NCI-H526 treated with DMSO at 0.1 percent for 48 hours (cell line): ENCODE data around the gene SLC25A14.
A peak's percentile ranks its signal among the peaks of the same experiment; 100 is the strongest.

ENCODE experiments used
- DNase-seq: peaks from one replicate; lab custom pipeline; 2025; lab: John Stamatoyannopoulos, UW

Gene SLC25A14

GRCh38 chrX:130378024-130378669 is 38.4 kb downstream of the SLC25A14 start:
- DNase-seq, result no peak

GRCh38 chrX:130385520-130385919 is 45.8 kb downstream of the SLC25A14 start, which contains the start of gene GPR119:
TSS of gene GPR119 (minus strand) at chrX:130385674. CDS start at chrX:130385447, 227 bp downstream.
- DNase-seq, result no peak

- no peak for DNase-seq
Measured at GRCh38 chrX:130386408-130386808, 46.7 kb downstream of the SLC25A14 start.

GRCh38 chrX:130393451-130394074 is 53.8 kb downstream of the SLC25A14 start:
- peak; percentile 13 for DNase-seq

- DNase-seq, result no peak
Measured at GRCh38 chrX:130395341-130395740, 55.6 kb downstream of the SLC25A14 start.

GRCh38 chrX:130401415-130402207 is 61.9 kb downstream of the SLC25A14 start, which contains the start of gene RBMX2:
TSS of gene RBMX2 (plus strand) at chrX:130401987. CDS start at chrX:130402033, 46 bp downstream.
- peak; percentile 58 for DNase-seq

GRCh38 chrX:130402208-130402684 is 62.5 kb downstream of the SLC25A14 start:
- DNase-seq, result no peak

- no peak for DNase-seq
Measured at GRCh38 chrX:130413415-130413814, 73.7 kb downstream of the SLC25A14 start.

GRCh38 chrX:130414800-130415199 is 75.1 kb downstream of the SLC25A14 start:
- DNase-seq, result no peak

- DNase-seq, result no peak
Measured at GRCh38 chrX:130415201-130415600, 75.5 kb downstream of the SLC25A14 start.

GRCh38 chrX:130416785-130417184 is 77.1 kb downstream of the SLC25A14 start:
- no peak for DNase-seq

- no peak for DNase-seq
Measured at GRCh38 chrX:130418066-130418465, 78.3 kb downstream of the SLC25A14 start.

- no peak for DNase-seq
Measured at GRCh38 chrX:130418740-130419139, 79.0 kb downstream of the SLC25A14 start.

GRCh38 chrX:130419263-130419662 is 79.5 kb downstream of the SLC25A14 start:
- no peak for DNase-seq
